ENCODE measurements around the gene F7.

F7 gene

DNA sequence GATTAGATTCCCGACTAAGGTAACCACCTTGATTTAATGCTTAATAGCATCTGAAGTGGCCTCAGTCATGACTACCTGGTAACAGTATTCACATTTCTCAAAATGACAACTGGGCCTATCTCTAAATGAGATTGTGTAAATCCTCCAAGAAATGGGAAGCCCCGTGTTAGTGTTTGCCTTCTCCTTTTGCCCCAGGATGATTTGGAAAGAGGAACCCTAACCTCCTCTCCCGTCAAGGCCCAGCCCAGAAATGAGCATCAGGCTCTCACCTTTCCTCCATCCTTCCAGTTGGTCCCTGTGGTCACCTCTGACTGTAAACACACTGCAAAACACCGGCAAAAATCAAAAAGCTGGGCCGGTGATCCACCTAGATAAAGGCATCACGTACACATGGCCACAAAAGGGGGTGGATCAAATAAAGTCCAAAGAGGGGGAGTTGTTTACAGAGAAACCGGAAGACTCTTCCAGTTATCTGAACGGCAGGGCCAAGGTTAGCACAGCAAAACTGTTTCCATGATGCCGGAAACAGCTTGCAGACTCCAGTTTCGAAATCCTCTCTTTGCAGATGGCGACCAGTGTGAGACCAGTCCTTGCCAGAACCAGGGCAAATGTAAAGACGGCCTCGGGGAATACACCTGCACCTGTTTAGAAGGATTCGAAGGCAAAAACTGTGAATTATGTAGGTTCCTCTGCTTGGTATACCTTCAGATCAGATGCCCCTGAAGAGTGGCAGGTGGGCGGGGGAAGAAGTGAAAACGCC, 33.4 kb downstream of the F7 start:
- no peak for DNase-seq (ENCODE audit: low read depth)

- no peak for DNase-seq (ENCODE audit: low read depth)
Measured at GRCh38 chr13:113139577-113139976, 34.0 kb downstream of the F7 start.

DNA sequence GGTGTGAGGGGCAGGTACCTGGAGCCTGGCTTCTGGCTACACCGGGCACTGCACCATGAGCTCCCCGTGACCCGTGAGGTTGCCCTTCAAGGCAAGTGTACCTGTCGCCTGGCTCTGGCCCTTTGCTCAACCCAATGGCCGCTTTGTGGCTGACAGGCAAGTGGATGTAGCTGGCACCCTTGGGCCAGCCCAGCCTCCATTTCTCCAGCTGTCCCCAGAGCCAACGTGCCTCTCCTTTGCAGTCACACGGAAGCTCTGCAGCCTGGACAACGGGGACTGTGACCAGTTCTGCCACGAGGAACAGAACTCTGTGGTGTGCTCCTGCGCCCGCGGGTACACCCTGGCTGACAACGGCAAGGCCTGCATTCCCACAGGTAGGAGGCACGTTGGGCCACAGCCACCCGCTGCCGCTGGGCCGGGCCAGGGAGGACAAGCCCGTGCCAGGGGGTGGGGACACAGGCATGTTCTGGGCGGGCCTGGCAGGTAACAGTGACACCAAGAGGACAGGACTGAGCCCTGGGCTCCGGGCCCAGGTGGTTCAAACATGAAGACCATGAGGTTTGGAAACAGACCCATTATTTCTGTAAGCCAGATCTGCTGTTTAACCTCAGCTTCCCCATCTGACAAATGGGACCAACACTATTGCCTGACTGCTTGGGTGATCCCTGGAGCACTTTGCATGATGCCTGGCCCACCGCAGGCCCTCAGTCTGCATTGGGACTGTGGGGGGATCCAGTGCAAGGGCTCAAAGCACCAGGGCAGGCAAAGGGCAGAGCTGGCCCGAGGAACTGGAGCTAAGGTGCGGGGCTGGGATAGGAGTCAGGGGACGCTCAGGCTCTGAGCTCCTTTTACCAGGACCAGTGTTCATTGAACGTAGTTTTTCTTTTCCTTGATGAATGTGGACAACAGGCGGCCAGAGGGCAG, 35.3 kb downstream of the F7 start:
- DNase-seq (ENCODE audit: low read depth) = no peak

GRCh38 chr13:113141601-113141970, 36.0 kb downstream of the F7 start:
- no peak for DNase-seq (ENCODE audit: low read depth)

GRCh38 chr13:113142876-113143275, 37.3 kb downstream of the F7 start:
- no peak for DNase-seq (ENCODE audit: low read depth)

GRCh38 chr13:113143466-113144254, 38.1 kb downstream of the F7 start:
- no peak for DNase-seq (ENCODE audit: low read depth)

DNA sequence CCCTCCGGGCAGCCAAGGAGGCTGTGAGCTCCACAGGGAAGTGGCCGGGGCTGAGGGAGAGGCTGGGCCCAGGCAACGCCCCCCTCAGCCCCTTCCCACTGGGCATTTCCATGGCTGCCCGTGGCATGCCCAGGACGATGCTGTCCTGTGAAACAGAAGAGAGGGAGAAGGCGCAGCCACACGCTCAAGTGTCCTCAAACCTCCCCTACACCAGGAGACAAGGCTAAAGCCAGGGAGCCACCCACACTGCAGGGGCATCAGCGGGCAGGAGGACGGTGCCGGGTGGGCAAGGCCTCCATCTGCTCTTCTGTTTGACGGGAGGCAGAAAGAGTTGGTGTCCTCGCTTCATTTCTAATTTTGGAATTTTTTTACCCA, 38.7 kb downstream of the F7 start:
- DNase-seq (ENCODE audit: low read depth) = no peak

DNA sequence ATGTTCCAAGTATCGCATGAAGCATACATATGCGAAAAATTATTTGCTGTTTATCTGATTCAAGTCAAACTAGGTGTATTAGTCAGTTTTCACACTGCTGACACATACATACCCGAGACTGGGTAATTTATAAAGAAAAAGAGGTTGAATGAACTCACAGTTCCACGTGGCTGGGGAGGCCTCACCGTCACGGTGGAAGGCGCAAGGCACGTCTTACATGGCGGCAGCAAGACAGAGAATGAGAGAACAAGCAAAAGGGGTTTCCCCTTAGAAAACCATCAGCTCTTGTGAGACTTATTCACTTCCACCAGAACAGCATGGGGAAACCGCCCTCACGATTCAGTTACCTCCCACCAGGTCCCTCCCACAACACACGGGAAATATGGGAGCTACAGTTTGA, 39.9 kb downstream of the F7 start:
- DNase-seq (ENCODE audit: low read depth) = no peak

DNA sequence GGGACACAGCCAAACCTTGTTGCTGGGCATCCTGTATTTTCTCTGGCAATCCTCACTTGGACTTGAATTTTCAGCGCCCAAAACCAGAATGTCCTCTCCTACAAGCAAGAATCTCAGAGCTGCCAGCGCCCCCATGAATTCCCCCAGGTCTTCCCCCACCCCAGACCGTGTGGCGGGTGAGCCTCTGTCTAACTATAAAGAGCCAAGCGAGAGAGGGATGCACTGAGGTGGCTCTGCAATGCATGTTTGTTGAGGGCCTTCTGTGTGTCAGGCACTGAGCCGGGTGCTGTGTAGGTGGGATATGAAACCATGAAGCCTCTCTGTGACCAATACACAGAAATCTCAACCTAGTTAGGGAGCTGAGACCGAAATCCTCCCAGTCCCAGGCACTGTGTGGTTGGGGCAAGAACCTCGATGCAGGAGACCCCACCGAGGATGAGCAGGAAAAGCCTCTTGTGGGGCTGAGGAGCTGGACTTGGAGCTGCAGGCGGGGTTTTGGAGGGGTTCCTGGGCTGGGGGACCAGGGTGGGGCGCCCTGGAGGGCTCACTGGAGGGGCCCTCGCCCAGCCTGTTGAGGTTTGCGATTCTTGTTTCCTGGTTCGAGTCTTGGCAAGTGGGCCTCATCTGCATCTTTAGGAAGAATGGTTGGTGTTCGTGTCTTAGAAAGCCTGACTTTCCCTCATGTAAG, 40.5 kb downstream of the F7 start:
- DNase-seq (ENCODE audit: low read depth) = no peak

GRCh38 chr13:113146750-113147149, 41.2 kb downstream of the F7 start:
- DNase-seq (ENCODE audit: low read depth) = no peak

- no peak for DNase-seq (ENCODE audit: low read depth)
Measured at GRCh38 chr13:113147206-113147605, 41.6 kb downstream of the F7 start.

DNA sequence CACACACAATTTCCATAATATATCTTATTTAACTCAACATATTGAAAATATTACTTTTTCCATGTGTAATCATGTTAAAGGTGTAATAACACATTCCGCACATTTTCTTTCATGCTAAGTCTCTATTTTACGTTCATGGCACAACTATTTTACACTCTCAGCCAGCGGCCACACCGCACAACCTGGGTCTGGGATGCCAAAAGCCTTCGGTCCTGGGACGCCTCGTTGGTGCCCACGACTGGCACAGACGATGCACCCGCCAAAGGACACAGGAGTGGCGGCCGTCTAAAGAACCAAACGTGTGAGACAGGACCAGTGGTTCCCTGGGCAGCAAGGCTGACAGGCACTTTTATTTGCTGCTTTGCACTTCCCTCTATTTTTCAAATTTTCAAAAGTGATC, 42.8 kb downstream of the F7 start:
- DNase-seq (ENCODE audit: low read depth) = no peak

- DNase-seq (ENCODE audit: low read depth) = no peak
Measured at GRCh38 chr13:113148940-113149503, 43.4 kb downstream of the F7 start.

DNA sequence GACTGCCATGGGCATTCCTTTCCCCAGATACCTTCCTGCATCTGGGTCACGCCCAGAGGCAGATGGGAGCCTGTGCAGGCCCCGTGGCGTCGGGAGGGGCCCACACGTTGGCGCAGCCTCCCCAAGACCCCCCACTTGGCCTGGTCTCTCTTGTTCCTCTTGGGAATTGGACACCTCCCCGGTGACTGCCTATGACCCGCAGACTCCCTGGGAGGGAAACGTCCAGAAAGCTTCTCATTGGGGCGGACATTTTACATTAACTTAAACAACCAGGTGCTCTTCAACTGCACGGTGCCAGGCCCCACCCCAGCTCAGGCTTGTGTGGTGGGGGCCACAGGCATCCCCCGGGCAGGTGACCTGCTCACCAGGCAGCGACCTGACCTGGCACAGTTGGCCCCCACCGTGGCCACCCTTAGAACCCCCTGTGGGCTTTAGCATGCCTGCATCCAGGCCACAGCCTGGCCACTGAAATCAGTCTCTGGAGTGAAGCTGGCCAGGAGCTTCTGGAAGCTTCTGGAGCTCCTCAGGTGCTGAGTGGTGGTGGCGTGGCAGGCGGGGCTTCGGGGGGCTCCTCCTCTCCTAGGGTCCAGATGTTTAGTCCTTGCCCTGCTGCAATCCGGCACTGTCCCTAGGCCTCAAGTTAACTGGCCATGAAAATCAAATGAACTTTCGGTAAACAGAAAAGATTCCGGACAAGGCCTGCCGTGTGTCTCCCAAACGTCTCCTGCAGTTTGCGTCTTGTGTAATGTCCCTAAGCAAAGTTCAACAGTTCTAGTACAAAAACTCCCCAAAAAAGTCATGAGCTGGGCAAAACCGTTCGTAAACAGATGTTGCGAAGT, 44.3 kb downstream of the F7 start:
- no peak for DNase-seq (ENCODE audit: low read depth)

DNA sequence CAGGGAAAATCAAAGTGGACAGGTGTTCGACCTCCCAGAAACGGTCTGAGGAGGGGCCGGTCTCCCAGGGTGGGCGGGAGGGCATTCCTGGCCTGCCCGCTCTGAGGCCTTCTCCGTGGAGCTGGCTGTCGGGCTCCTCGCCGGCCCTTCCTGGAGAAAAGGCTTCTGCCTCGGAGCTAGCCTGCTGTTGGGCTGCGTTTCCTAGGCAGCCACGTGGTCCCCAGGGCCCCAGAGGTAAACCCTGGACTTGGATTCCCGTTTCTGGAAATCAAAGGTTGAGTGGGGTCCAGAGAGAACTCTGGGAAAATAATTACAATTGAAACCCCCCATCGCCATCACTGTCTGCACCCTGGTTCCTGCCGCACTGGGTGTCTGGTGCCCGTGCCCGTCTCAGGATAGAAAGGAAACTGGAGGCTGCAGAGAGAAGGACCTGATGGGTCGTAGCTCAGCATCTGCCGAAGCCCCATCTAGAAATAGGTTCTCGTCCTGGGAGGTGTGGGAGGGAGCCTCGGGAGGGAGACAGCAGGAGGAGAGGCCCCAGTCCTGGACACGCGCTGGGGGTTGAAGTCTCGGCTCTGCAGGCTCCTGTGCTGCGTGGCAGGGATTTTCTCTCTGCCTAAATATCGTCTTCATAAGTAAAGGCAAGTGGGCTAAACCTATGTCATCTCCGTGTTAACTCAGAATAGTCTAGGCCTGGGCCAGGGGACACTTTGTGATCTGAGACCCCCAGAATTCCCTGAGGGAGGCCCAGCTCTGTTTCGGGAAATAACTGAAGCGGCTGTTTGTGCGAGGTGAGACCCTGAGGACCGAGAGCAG, 45.2 kb downstream of the F7 start:
- DNase-seq (ENCODE audit: low read depth) = no peak

- peak; percentile 43 for DNase-seq (ENCODE audit: low read depth)
Measured at GRCh38 chr13:113151745-113152690, 46.4 kb downstream of the F7 start.

GRCh38 chr13:113152691-113152983, 47.0 kb downstream of the F7 start:
- no peak for DNase-seq (ENCODE audit: low read depth)

- DNase-seq (ENCODE audit: low read depth) = no peak
Measured at GRCh38 chr13:113152984-113153809, 47.6 kb downstream of the F7 start.
